HL-60 (cell line): ENCODE measurements around the gene MEAK7.

Experiments
- CTCF ChIP-seq: IDR thresholded peaks from one replicate; pipeline ENCODE4 v1.5.1; 2011; ENCODE audit warnings: low read length, control low read depth, inconsistent platforms; ENCODE audit not compliant: insufficient read depth
- GABPA ChIP-seq: IDR thresholded peaks from 2 replicates; pipeline ENCODE4 v1.6.1; 2012; ENCODE audit warnings: low read depth
- POLR2AphosphoS5 ChIP-seq: IDR thresholded peaks from 2 replicates; pipeline ENCODE4 v1.6.1; 2012; ENCODE audit warnings: low read depth
- SPI1 ChIP-seq: IDR thresholded peaks from 2 replicates; pipeline ENCODE4 v1.6.1; 2012; ENCODE audit warnings: low read depth, mild to moderate bottlenecking, borderline replicate concordance
- TF ChIP-seq, protein P1 (sequence below): IDR thresholded peaks from 2 replicates; pipeline ENCODE4 v1.6.1; 2012; ENCODE audit warnings: low read depth; ENCODE audit not compliant: insufficient replicate concordance

DNA sequence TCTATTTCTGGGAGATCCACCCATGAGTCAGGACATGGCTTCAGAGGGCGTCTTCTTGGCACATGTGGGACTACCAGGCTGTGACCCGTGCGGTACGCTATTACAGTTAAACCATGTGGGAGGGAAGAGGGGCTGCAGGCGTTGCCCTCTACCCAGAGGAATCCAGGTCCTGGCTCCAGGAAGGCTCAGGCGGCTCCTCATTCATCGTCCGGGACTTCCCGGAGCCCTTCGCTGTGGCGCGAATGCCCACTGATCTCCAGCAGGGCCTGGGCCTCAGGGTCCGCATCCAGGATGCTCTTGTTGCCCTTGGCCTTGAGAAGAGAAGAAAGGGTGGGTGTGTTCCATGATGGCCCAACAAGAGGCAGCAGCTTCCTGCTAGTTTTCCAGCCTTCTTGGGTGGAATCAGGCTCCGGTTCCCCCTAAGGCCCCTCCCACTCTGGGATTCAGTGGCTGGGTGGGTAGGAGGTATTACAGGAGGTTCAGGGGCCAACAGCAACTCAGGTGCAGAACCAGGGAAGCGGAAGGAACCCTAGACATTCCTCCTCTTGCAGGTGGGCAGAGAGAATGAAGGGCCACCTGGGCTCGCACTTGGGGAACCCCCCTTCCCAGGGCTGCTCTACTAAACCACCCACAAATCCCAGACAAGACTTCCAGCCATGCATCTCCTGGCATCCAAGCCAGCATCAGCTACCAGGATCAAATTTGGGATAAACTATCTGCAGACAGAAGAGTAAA is 24.6 kb downstream of the MEAK7 start:
- TF ChIP-seq CTCF (no peak), POLR2AphosphoS5 (no peak), GABPA (no peak), SPI1 (no peak)
- TF ChIP-seq, protein P1, sequence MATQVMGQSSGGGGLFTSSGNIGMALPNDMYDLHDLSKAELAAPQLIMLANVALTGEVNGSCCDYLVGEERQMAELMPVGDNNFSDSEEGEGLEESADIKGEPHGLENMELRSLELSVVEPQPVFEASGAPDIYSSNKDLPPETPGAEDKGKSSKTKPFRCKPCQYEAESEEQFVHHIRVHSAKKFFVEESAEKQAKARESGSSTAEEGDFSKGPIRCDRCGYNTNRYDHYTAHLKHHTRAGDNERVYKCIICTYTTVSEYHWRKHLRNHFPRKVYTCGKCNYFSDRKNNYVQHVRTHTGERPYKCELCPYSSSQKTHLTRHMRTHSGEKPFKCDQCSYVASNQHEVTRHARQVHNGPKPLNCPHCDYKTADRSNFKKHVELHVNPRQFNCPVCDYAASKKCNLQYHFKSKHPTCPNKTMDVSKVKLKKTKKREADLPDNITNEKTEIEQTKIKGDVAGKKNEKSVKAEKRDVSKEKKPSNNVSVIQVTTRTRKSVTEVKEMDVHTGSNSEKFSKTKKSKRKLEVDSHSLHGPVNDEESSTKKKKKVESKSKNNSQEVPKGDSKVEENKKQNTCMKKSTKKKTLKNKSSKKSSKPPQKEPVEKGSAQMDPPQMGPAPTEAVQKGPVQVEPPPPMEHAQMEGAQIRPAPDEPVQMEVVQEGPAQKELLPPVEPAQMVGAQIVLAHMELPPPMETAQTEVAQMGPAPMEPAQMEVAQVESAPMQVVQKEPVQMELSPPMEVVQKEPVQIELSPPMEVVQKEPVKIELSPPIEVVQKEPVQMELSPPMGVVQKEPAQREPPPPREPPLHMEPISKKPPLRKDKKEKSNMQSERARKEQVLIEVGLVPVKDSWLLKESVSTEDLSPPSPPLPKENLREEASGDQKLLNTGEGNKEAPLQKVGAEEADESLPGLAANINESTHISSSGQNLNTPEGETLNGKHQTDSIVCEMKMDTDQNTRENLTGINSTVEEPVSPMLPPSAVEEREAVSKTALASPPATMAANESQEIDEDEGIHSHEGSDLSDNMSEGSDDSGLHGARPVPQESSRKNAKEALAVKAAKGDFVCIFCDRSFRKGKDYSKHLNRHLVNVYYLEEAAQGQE: no peak
